Right atrium auricular region (tissue), 2 donors: Measurements from ENCODE around the gene SUSD6. TPM values are rescaled to one million over a fixed set of nuclear protein-coding genes. Genes with fewer than 3 reads are reported as not detected.

Experiments
- DNase-seq: peaks from one replicate; pipeline ENCODE4 v3.0.0-alpha.2; 2019; ENCODE audit warnings: low spot score
- H3K27ac ChIP-seq, 2 donors: fragments of 200-600 bp; sonication (generic); 1 replicate in 1 of 2; 2 replicates in 1 of 2; pipeline ENCODE4 v1.5.1; 2016 to 2019
- H3K27me3 ChIP-seq, 2 donors: fragments of 200-600 bp; sonication (generic); one replicate each; pipeline versions ENCODE4 v1.5.1 to v1.6.0; 2017 to 2019
- H3K36me3 ChIP-seq: fragments of 200-600 bp; sonication (generic); one replicate; pipeline ENCODE4 v1.5.1; 2016
- H3K4me1 ChIP-seq, 2 donors: fragments of 200-600 bp; sonication (generic); one replicate each; pipeline versions ENCODE4 v1.5.1 to v1.6.0; 2017 to 2019
- H3K4me3 ChIP-seq, 2 donors: fragments of 200-600 bp; sonication (generic); 1 replicate in 1 of 2; 2 replicates in 1 of 2; pipeline ENCODE4 v1.5.1; 2017 to 2019; ENCODE audit warnings: mild to moderate bottlenecking in 1 of 2, moderate library complexity in 1 of 2
- H3K9me3 ChIP-seq, 2 donors: fragments of 200-600 bp; sonication (generic); one replicate each; pipeline ENCODE4 v1.5.1; 2019
- total RNA-seq, 2 donors: library from RNA; depleted of rRNA; stranded (reverse); fragments of >200 nt; gene quantifications; one replicate each; pipeline ENCODE4 v1.1.0, GENCODE V29; 2016
- TF ChIP-seq, protein P1 (sequence below), 2 donors: fragments of 200-600 bp; sonication (generic); IDR thresholded peaks; one replicate each; pipeline ENCODE4 v1.5.1; 2019; ENCODE audit warnings: antibody characterized with exemption in 2 of 2

The SUSD6 gene
- total RNA-seq, 2 donors from 2014 or later, result 19.2 to 24.7 TPM

DNA sequence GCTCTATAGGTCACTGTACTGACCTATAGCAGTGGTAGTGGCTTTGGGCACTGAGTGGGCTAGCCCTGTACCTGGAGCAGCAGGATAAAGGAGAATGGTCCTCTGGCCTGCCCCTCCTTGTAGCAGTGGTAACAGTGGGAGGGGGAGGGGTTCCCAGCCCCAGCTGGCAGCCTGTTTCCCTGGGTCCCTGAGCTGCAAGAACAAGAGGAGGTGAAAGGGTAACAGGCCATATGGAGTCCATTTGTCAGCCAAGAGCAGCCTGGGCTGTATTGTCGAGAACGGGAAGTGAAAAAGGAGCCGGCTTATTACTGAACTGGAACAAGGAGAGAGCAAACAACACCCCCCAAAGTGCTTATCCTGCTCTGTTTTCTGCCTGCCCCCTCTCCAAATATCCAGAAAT, 81.7 kb downstream of the SUSD6 start:
- H3K4me3 ChIP-seq, result no peak overlapping the region
- H3K36me3 ChIP-seq, result no peaks in the 10 kb centered on the region
- no peak for DNase-seq
- peak overlapping the region; percentile 63 to 72 for H3K27ac ChIP-seq
- H3K27me3 ChIP-seq, result no peaks in the 10 kb centered on the region
- H3K4me1 ChIP-seq, result peaks cover 0 to 84% of the 10 kb centered on the region in 2 donors
- TF ChIP-seq, protein P1, sequence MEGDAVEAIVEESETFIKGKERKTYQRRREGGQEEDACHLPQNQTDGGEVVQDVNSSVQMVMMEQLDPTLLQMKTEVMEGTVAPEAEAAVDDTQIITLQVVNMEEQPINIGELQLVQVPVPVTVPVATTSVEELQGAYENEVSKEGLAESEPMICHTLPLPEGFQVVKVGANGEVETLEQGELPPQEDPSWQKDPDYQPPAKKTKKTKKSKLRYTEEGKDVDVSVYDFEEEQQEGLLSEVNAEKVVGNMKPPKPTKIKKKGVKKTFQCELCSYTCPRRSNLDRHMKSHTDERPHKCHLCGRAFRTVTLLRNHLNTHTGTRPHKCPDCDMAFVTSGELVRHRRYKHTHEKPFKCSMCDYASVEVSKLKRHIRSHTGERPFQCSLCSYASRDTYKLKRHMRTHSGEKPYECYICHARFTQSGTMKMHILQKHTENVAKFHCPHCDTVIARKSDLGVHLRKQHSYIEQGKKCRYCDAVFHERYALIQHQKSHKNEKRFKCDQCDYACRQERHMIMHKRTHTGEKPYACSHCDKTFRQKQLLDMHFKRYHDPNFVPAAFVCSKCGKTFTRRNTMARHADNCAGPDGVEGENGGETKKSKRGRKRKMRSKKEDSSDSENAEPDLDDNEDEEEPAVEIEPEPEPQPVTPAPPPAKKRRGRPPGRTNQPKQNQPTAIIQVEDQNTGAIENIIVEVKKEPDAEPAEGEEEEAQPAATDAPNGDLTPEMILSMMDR (IDR thresholded peaks at IDR 0.05), result no peak
- H3K9me3 ChIP-seq, result no peaks in the 10 kb centered on the region

DNA sequence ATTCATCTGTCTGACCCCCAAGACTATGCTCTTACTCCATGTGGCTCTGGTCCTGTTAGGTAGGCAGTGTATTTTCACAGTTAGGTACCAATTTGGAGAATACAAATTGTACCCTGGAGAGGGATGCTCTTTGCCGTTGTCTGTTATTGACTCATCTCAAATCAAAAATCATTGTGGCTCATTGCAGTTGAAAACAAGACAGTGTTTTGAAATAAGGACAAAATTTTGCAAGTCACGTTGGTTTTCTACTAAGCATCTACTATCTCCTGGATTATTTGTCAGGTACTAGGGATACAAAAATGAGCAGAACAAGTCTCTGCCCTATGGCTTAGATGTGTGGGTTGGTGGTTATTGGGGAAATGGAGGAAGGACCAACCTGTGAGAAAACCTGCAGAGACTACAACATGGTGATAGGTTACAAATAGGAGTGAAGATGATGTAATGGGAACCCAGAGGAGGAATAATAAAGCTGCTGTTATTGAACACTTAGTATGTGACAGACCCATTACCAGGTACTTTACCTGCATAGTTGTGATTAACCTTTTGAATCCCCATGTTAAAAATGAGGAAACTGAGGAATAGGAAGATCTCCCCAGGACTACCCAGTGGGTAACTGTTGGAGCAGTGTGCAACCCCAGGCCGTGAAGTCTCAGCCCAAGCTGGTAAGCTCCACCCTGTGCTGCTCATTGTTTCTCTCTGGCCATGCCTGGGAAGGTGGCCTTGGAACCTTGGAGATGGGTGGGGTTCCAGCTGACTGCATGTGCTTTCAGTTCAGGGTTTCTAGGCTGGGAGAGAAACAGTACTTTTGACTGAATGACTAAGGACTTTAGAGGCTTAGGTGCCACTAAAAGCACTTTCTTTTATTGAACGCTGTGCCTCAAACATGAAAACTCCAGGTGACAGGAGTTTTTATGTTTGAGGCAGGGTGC, 82.7 kb downstream of the SUSD6 start:
- Histone ChIP-seq H3K4me1 (peaks cover 0 to 84% of the 10 kb centered on the region in 2 donors), H3K27ac (peak overlapping the region; percentile 63 to 72)
- TF ChIP-seq, protein P1 (IDR thresholded peaks at IDR 0.05), result no peak

DNA sequence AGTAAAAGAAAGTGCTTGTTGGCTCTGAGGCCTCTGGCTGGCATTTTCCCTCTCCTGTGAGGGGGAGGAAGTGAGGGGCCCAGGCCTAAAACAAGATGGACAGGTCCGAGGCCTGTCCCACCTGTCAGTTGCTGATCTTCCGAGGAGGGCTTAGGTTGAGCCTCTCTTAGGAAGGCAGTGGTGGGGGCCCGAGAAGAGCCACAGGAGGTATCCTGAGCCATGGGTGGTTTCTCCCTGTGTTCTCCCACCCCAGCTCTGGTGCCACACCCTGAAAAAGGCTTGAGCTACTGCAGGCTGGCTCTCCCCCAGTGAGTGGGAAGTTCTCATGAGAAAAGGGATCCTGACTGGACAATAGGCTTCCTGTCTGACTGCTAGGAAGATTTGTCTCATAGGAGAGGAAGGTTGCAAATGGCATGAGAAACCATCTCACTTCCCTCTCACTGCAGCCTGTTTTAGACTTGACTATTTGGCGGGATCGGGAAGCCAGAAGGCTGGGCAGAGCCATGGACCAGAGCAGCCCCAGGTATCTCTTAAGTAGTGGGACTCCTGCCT, 83.4 kb downstream of the SUSD6 start:
- peak overlapping the region; percentile 63 to 72 for H3K27ac ChIP-seq
- H3K4me1 ChIP-seq, result peaks cover 0 to 80% of the 10 kb centered on the region in 2 donors
- DNase-seq, result no peak
- no peaks in the 10 kb centered on the region for H3K27me3 ChIP-seq
- no peaks in the 10 kb centered on the region for H3K9me3 ChIP-seq
- H3K4me3 ChIP-seq, result no peak overlapping the region
- no peaks in the 10 kb centered on the region for H3K36me3 ChIP-seq
- TF ChIP-seq, protein P1 (IDR thresholded peaks at IDR 0.05), result no peak

More for the DNA sequence above, 82.7 kb downstream of the SUSD6 start:
- no peaks in the 10 kb centered on the region for H3K9me3 ChIP-seq
- no peak overlapping the region for H3K4me3 ChIP-seq
- H3K27me3 ChIP-seq, result no peaks in the 10 kb centered on the region
- DNase-seq, result no peak
- no peaks in the 10 kb centered on the region for H3K36me3 ChIP-seq

DNA sequence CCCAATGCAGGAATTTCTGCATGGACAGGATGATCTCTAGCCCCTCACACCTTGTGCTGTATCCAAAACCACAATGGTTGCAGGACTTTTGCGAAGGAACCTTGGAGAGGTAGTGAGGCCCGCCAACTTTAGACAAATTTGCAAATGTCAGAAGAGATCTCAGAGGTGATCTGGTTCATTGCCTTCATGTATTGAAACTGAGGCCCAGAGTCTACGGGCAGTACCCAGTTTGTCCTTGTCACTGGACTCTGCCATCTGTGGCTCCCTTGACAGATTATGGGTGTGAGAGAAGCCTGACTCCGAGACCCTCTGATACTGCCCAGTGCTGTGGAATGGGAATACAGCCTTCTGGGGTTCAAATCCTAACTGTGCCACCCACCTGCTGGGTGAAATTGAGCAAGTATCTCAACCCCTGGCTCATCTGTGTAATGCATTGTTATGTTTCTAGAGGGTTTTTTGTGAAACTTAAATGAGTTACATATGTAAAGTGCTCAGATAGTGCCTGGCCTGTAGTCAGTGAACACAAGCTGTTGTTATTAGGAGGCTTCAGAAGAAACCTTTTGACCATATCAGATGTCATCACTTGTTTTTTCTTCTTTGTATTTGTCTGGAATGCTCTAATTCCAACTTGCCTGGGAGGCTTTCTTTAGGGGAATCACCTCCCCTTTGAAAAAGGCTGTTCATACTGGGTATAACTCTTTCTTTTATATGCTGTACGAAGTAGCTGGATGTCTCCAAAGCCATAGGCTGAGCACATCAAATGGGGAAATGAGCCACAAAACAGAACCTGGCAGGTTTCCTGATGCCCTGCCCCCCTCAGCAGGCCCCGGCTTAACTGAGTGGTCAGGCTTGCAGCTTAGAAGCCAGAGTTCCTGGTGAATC, 84.2 kb downstream of the SUSD6 start:
- Histone ChIP-seq H3K4me1 (peaks cover 0 to 79% of the 10 kb centered on the region in 2 donors), H3K9me3 (no peaks in the 10 kb centered on the region), H3K27ac (peak overlapping the region; percentile 63 to 72), H3K27me3 (no peaks in the 10 kb centered on the region), H3K4me3 (no peak overlapping the region), H3K36me3 (no peaks in the 10 kb centered on the region)
- TF ChIP-seq, protein P1 (IDR thresholded peaks at IDR 0.05), result no peak
- no peak for DNase-seq

DNA sequence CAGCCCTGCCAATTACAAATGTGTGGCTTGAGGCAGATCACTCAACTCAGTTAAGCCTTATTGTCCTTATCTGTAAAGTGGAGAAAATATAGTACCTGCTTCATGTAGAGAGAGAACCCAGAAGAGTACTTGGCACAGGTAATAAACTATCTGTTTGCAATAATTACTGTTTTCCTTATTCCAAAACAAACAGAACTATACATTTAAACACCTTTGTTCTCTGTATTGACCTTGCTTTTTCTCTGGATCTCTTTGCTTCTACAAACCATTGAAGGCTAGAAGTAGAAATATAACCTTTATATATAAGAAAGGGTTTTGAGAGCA, 84.8 kb downstream of the SUSD6 start:
- Histone ChIP-seq H3K4me1 (peaks cover 0 to 80% of the 10 kb centered on the region in 2 donors), H3K4me3 (no peak overlapping the region), H3K27ac (peak overlapping the region; percentile 43 to 63), H3K9me3 (no peaks in the 10 kb centered on the region), H3K36me3 (no peaks in the 10 kb centered on the region), H3K27me3 (no peaks in the 10 kb centered on the region)
- TF ChIP-seq, protein P1 (IDR thresholded peaks at IDR 0.05), result no peak
- no peak for DNase-seq
